GM12878 (cell line): ENCODE results near the gene HSD3B2. TPM values are rescaled to one million over a fixed set of nuclear protein-coding genes. Genes with fewer than 3 reads are reported as not detected.

Source experiments
- ATAC-seq: fragments of 200-7000 bp; cut with Tn5 transposase; 3 replicates; pipeline ENCODE4 v1.9.1; 2020; ENCODE audit warnings: mild to moderate bottlenecking, moderate library complexity
- BruUV-seq: library from RNA; stranded (reverse); fragments of 400-500 nt; replicated peaks from 2 replicates; lab custom pipeline; 2021; lab: Mats Ljungman, UMichigan
- CTCF ChIA-PET: fragments of 300-600 bp; sonication (Branson Sonifier 250); formaldehyde crosslinking; extraction: SDS; loops from one replicate; lab custom pipeline; 2021; ENCODE audit warnings: inconsistent platforms; lab: Yijun Ruan, JAX
- POLR2A ChIA-PET: fragments of 350-600 bp; formaldehyde crosslinking; extraction: SDS; loops from one replicate; lab custom pipeline; 2021; ENCODE audit warnings: inconsistent platforms; lab: Charles Lee
- RAD21 ChIA-PET: fragments of 300-600 bp; sonication (Branson Sonifier 250); formaldehyde crosslinking; loops from one replicate; lab custom pipeline; 2023; ENCODE audit warnings: antibody characterized with exemption; ENCODE audit not compliant: unreplicated experiment; lab: Charles Lee
- SMC1A ChIA-PET: fragments of 300-600 bp; sonication (Branson Sonifier 250); formaldehyde crosslinking; loops from one replicate; lab custom pipeline; 2023; ENCODE audit not compliant: unreplicated experiment, uncharacterized antibody; lab: Charles Lee
- DNase-seq: peaks from one replicate; pipeline ENCODE4 v3.0.0-alpha.2; 2011; ENCODE audit warnings: low read depth, low spot score
- FAIRE-seq: peaks from 3 replicates; lab custom pipeline; 2011; peaks lifted over from hg19 to GRCh38; lab: Jason Lieb, UNC
- H2AFZ ChIP-seq: 2 replicates; pipeline ENCODE4 v1.6.0; 2011; ENCODE audit warnings: low read depth, low read length, control low read depth; ENCODE audit not compliant: control insufficient read depth
- H3K27ac ChIP-seq: 2 replicates; pipeline ENCODE4 v1.5.1; 2011; ENCODE audit warnings: control low read depth; ENCODE audit not compliant: control insufficient read depth, insufficient read depth
- H3K27me3 ChIP-seq, 2 experiments: replicated peaks in 1 of 2; 2 replicates each; pipeline versions ENCODE4 v1.6.0 to v1.6.1; 2011; ENCODE audit warnings: low read length in 1 of 2; ENCODE audit not compliant: control insufficient read depth in 2 of 2, insufficient read depth in 2 of 2
- H3K36me3 ChIP-seq, 2 experiments: 2 replicates each; pipeline ENCODE4 v1.5.1; 2011; ENCODE audit warnings: low read length in 1 of 2; ENCODE audit not compliant: control insufficient read depth in 2 of 2, insufficient read depth in 2 of 2
- H3K4me1 ChIP-seq: 2 replicates; pipeline ENCODE4 v1.6.1; 2011; ENCODE audit warnings: mild to moderate bottlenecking, low read length, moderate library complexity, mixed read lengths; ENCODE audit not compliant: control insufficient read depth, insufficient read depth
- H3K4me2 ChIP-seq: 2 replicates; pipeline ENCODE4 v1.6.0; 2011; ENCODE audit warnings: control low read depth; ENCODE audit not compliant: control insufficient read depth, insufficient read depth
- H3K4me3 ChIP-seq: fragments of 200-600 bp; sonication (generic); 2 replicates; pipeline ENCODE4 v1.5.1; 2016
- H3K79me2 ChIP-seq: 2 replicates; pipeline ENCODE4 v1.6.0; 2011; ENCODE audit warnings: low read length; ENCODE audit not compliant: control insufficient read depth, insufficient read depth
- H3K9ac ChIP-seq: 2 replicates; pipeline ENCODE4 v1.8.0; 2011; ENCODE audit warnings: low read length, control low read depth, mixed read lengths; ENCODE audit not compliant: control insufficient read depth, insufficient read depth
- H3K9me3 ChIP-seq: replicated peaks from 3 replicates; pipeline ENCODE4 v1.5.1; 2011; ENCODE audit warnings: mild to moderate bottlenecking, low read length; ENCODE audit not compliant: control insufficient read depth, insufficient read depth
- H4K20me1 ChIP-seq: 2 replicates; pipeline ENCODE4 v1.6.0; 2011; ENCODE audit not compliant: control insufficient read depth, insufficient read depth
- BHLHE40 ChIP-seq, 2 experiments: fragments of 450-650 bp in 1 of 2; IDR thresholded peaks; 2 replicates each; pipeline ENCODE4 v1.6.1; 2011 to 2017; ENCODE audit warnings: low read depth in 2 of 2, borderline replicate concordance in 1 of 2, improper control_type of control experiment in 1 of 2, low read length in 1 of 2, mild to moderate bottlenecking in 1 of 2
- CBX3 ChIP-seq: fragments of 200-600 bp; sonication (generic); IDR thresholded peaks from 2 replicates; pipeline ENCODE4 v1.6.1; 2016; ENCODE audit warnings: low read depth, borderline replicate concordance
- EP300 ChIP-seq, 2 experiments: fragments of 150-350 bp in 1 of 2; IDR thresholded peaks; 2 replicates each; pipeline ENCODE4 v1.6.1; 2011 to 2012; ENCODE audit warnings: low read depth in 2 of 2, low read length in 2 of 2, borderline replicate concordance in 1 of 2, improper control_type of control experiment in 1 of 2, inconsistent platforms in 1 of 2; ENCODE audit not compliant: control insufficient read depth in 1 of 2
- JUND ChIP-seq: IDR thresholded peaks from 2 replicates; pipeline ENCODE4 v1.6.1; 2012; ENCODE audit warnings: low read depth, mild to moderate bottlenecking, low read length, improper control_type of control experiment, moderate library complexity
- NFIC ChIP-seq: IDR thresholded peaks from 2 replicates; pipeline ENCODE4 v1.6.1; 2012; ENCODE audit warnings: low read depth, mild to moderate bottlenecking, inconsistent platforms, low read length, moderate library complexity
- NR2C2 ChIP-seq: IDR thresholded peaks from 2 replicates; pipeline ENCODE4 v1.6.1; 2011; ENCODE audit warnings: borderline replicate concordance, low read depth; ENCODE audit not compliant: control insufficient read depth, insufficient read length
- SUPT20H ChIP-seq: IDR thresholded peaks from 2 replicates; pipeline ENCODE4 v1.6.1; 2011; ENCODE audit warnings: low read depth, mild to moderate bottlenecking, low read length, moderate library complexity, borderline replicate concordance; ENCODE audit not compliant: control insufficient read depth
- ZNF207 ChIP-seq: fragments of 450-650 bp; IDR thresholded peaks from 2 replicates; pipeline ENCODE4 v1.6.1; 2014; ENCODE audit warnings: antibody characterized with exemption, mild to moderate bottlenecking, borderline replicate concordance
- ZNF217 ChIP-seq: fragments of 450-650 bp; IDR thresholded peaks from 2 replicates; pipeline ENCODE4 v1.6.1; 2017; ENCODE audit warnings: antibody characterized with exemption, mild to moderate bottlenecking
- WGBS: methylation state at CpG from one replicate; pipeline ENCODE4 v1.1.6; 2016; ENCODE audit warnings: low lambda C conversion rate; ENCODE audit not compliant: insufficient replicate concordance, insufficient coverage; ENCODE audit errors: missing lambda C conversion rate; 5-methylcytosine and 5-hydroxymethylcytosine counted together
- in situ Hi-C: fragments of 300-500 bp; cut with MboI; formaldehyde crosslinking; loops from 9 replicates; pipeline ENCODE4 v1.14.3; 2018; ENCODE audit warnings: mixed read lengths
- intact Hi-C: fragments of 100-400 bp; cut with micrococcal nuclease; formaldehyde crosslinking; loops from one replicate; pipeline ENCODE4 v1.14.2; 2022; ENCODE audit not compliant: unreplicated experiment
- polyA plus RNA-seq, 11 experiments: library from polyadenylated mRNA; depleted of rRNA in 4 of 11; unstranded in 6 of 11; stranded (reverse) in 5 of 11; fragments of >200 nt; fragmentation: Nextera tagmentation in 4 of 11; fragmentation: Illumina TruSeq in 1 of 11; extraction: Ambion mirVana in 4 of 11; extraction: Trizol in 1 of 11; gene quantifications; 1 replicate in 1 of 11; 2 replicates in 10 of 11; pipeline versions ENCODE4 v1.2.1 to v1.2.3, GENCODE V29; 2011 to 2016; ENCODE audit warnings: inconsistent platforms in 2 of 11, missing spikeins in 2 of 11, low read depth in 1 of 11
- total RNA-seq, 4 experiments: library from RNA; depleted of rRNA in 3 of 4; stranded (reverse); fragments of >200 nt in 3 of 4; fragmentation: Illumina TruSeq in 1 of 4; extraction: Trizol in 1 of 4; gene quantifications; 2 replicates each; pipeline versions ENCODE4 v1.2.1 to v1.2.3, GENCODE V29; 2013 to 2021
- TF ChIP-seq, protein P1 (sequence below): fragments of 450-650 bp; IDR thresholded peaks from 2 replicates; pipeline ENCODE4 v1.6.1; 2016; ENCODE audit warnings: mild to moderate bottlenecking, moderate library complexity, borderline replicate concordance
- TF ChIP-seq, protein P2 (sequence below): fragments of 450-650 bp; formaldehyde crosslinking; IDR thresholded peaks from 2 replicates; pipeline ENCODE4 v1.4.0; 2022; ENCODE audit warnings: mild to moderate bottlenecking, moderate library complexity
- TF ChIP-seq, protein P3 (sequence below), 3 experiments: IDR thresholded peaks in 2 of 3; conservative IDR thresholded peaks in 1 of 3; 2 replicates each; pipeline ENCODE4 v1.5.1; 2011; ENCODE audit warnings: low read depth in 3 of 3, low read length in 3 of 3, mild to moderate bottlenecking in 3 of 3, control low read depth in 2 of 3, moderate library complexity in 2 of 3, inconsistent platforms in 1 of 3, mixed read lengths in 1 of 3; ENCODE audit not compliant: control insufficient read depth in 2 of 3, insufficient read depth in 1 of 3; ENCODE audit errors: extremely low read depth in 1 of 3

HSD3B2 gene
- total and polyA plus RNA-seq, 10 of the 15 experiments (the other 5 are each of a cell fraction or from before 2014, with no cell fraction given), result 0.56 TPM; not detected in 9

DNA sequence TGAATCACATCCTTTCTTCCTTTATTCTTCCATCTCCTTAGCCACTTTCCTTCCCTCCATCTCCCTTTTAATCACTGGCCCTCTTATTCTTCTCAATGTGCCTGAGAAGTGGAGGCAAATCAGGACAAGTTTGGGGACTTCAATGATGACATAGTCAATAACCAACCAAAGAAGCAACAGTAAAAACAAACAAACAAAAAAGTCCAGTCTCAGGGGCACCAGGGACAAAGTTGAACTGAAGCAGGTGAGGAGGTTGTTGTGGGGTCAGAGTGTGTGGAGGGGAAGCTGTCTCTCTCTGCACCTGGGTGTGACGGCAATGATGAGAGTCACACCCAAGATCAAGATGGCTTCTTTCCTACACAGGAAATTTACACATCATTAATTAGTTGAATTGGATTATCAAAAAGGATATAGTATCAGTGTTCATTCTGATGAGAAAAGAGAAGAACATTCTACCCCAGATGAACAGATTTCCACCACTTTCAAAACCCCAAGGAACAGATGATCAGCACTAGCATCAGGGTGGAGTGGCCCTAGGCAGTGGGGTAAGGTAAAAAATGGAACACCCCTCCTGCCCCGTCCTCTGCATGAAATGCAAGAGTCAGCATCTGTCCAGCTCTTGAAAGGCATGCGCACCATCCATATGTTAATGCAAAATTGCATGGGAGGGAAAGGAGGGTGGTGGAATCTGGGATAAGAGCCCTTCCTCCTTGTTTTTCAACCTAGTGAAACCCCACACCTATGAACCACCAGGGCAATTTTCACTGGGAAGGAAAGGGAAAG lies 32.6 kb downstream of the HSD3B2 start:
- no peak overlapping the region for H3K4me3 ChIP-seq
- no peaks in the 10 kb centered on the region for H3K9me3 ChIP-seq
- WGBS, result 49% methylated on average over 3 of the region's 3 CpGs
- DNase-seq (no peak), FAIRE-seq (no peak), ATAC-seq (no peak)
- H3K4me1 ChIP-seq, result no peaks in the 10 kb centered on the region
- no peak overlapping the region for H3K9ac ChIP-seq
- ChIA-PET CTCF (interaction anchor here (0.6 to 1.5 kb wide), 4 partner anchors 9 to 228 kb away, joined by 3 to 4 read pairs (median 3); no protein-coding TSS in a partner anchor), RAD21 (no interaction called here), POLR2A (no interaction called here), SMC1A (interaction anchor here (1.4 kb wide), 1 partner anchor 75 kb away, joined by 3 read pairs; no protein-coding TSS in a partner anchor)
- H3K27me3 ChIP-seq, result no peaks in the 10 kb centered on the region
- in situ Hi-C loops, result no loop called here
- no peaks in the 10 kb centered on the region for H4K20me1 ChIP-seq
- no peak overlapping the region for H2AFZ ChIP-seq
- no peaks in the 10 kb centered on the region for H3K36me3 ChIP-seq
- no peak overlapping the region for H3K4me2 ChIP-seq
- no peak overlapping the region for H3K27ac ChIP-seq
- intact Hi-C loops, result no loop called here
- H3K79me2 ChIP-seq, result no peaks in the 10 kb centered on the region
- no TSS peak for BruUV-seq
- TF ChIP-seq CBX3 (no peak), ZNF207 (no peak), BHLHE40 (IDR thresholded peaks at IDR 0.05; ENCODE audit: borderline replicate concordance in 1 of 2, low read depth in 2 of 2, low read length in 1 of 2) (no peak), JUND (no peak), SUPT20H (no peak), NFIC (no peak), NR2C2 (no peak), EP300 (IDR thresholded peaks at IDR 0.05; ENCODE audit: borderline replicate concordance in 1 of 2, control insufficient read depth in 1 of 2, low read depth in 2 of 2, low read length in 2 of 2) (no peak), ZNF217 (no peak)
- TF ChIP-seq, protein P1, sequence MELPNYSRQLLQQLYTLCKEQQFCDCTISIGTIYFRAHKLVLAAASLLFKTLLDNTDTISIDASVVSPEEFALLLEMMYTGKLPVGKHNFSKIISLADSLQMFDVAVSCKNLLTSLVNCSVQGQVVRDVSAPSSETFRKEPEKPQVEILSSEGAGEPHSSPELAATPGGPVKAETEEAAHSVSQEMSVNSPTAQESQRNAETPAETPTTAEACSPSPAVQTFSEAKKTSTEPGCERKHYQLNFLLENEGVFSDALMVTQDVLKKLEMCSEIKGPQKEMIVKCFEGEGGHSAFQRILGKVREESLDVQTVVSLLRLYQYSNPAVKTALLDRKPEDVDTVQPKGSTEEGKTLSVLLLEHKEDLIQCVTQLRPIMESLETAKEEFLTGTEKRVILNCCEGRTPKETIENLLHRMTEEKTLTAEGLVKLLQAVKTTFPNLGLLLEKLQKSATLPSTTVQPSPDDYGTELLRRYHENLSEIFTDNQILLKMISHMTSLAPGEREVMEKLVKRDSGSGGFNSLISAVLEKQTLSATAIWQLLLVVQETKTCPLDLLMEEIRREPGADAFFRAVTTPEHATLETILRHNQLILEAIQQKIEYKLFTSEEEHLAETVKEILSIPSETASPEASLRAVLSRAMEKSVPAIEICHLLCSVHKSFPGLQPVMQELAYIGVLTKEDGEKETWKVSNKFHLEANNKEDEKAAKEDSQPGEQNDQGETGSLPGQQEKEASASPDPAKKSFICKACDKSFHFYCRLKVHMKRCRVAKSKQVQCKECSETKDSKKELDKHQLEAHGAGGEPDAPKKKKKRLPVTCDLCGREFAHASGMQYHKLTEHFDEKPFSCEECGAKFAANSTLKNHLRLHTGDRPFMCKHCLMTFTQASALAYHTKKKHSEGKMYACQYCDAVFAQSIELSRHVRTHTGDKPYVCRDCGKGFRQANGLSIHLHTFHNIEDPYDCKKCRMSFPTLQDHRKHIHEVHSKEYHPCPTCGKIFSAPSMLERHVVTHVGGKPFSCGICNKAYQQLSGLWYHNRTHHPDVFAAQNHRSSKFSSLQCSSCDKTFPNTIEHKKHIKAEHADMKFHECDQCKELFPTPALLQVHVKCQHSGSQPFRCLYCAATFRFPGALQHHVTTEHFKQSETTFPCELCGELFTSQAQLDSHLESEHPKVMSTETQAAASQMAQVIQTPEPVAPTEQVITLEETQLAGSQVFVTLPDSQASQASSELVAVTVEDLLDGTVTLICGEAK, result no peak
- TF ChIP-seq, protein P2, sequence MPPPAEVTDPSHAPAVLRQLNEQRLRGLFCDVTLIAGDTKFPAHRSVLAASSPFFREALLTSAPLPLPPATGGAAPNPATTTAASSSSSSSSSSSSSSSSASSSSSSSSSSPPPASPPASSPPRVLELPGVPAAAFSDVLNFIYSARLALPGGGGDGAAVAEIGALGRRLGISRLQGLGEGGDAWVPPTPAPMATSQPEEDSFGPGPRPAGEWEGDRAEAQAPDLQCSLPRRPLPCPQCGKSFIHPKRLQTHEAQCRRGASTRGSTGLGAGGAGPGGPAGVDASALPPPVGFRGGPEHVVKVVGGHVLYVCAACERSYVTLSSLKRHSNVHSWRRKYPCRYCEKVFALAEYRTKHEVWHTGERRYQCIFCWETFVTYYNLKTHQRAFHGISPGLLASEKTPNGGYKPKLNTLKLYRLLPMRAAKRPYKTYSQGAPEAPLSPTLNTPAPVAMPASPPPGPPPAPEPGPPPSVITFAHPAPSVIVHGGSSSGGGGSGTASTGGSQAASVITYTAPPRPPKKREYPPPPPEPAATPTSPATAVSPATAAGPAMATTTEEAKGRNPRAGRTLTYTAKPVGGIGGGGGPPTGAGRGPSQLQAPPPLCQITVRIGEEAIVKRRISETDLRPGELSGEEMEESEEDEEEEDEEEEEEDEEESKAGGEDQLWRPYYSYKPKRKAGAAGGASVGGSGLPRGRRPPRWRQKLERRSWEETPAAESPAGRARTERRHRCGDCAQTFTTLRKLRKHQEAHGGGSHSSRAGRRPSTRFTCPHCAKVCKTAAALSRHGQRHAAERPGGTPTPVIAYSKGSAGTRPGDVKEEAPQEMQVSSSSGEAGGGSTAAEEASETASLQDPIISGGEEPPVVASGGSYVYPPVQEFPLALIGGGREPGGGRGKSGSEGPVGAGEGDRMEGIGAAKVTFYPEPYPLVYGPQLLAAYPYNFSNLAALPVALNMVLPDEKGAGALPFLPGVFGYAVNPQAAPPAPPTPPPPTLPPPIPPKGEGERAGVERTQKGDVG (CRISPR knock-in tag), result no peak
- TF ChIP-seq, protein P3, sequence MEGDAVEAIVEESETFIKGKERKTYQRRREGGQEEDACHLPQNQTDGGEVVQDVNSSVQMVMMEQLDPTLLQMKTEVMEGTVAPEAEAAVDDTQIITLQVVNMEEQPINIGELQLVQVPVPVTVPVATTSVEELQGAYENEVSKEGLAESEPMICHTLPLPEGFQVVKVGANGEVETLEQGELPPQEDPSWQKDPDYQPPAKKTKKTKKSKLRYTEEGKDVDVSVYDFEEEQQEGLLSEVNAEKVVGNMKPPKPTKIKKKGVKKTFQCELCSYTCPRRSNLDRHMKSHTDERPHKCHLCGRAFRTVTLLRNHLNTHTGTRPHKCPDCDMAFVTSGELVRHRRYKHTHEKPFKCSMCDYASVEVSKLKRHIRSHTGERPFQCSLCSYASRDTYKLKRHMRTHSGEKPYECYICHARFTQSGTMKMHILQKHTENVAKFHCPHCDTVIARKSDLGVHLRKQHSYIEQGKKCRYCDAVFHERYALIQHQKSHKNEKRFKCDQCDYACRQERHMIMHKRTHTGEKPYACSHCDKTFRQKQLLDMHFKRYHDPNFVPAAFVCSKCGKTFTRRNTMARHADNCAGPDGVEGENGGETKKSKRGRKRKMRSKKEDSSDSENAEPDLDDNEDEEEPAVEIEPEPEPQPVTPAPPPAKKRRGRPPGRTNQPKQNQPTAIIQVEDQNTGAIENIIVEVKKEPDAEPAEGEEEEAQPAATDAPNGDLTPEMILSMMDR (IDR thresholded peaks at IDR 0.05 in 2 of 3, conservative IDR thresholded peaks at IDR 0.05 in 1 of 3; ENCODE audit: control insufficient read depth in 2 of 3, extremely low read depth in 1 of 3, insufficient read depth in 1 of 3, low read depth in 3 of 3, low read length in 3 of 3), result no peak
